Trophoblast cell (in vitro differentiated cells and primary cell): ENCODE data around the gene ZBTB44.

ENCODE experiments used
- DNase-seq, 2 donors: peaks; one replicate each; pipeline ENCODE4 v3.0.0-alpha.2; 2016
- H2AFZ ChIP-seq: 2 replicates; pipeline ENCODE4 v1.6.1; 2013; ENCODE audit warnings: low read length, moderate library complexity, mild to moderate bottlenecking; ENCODE audit not compliant: insufficient read depth, poor library complexity
- H2AK5ac ChIP-seq: 2 replicates; pipeline ENCODE4 v1.6.1; 2013; ENCODE audit warnings: mild to moderate bottlenecking, low read length
- H2BK120ac ChIP-seq: 2 replicates; pipeline ENCODE4 v1.6.1; 2013; ENCODE audit warnings: low read length, mild to moderate bottlenecking, moderate library complexity; ENCODE audit not compliant: insufficient read depth, poor library complexity
- H2BK12ac ChIP-seq: 2 replicates; pipeline ENCODE4 v1.6.1; 2013; ENCODE audit warnings: mild to moderate bottlenecking, low read length, moderate library complexity
- H2BK5ac ChIP-seq: 2 replicates; pipeline ENCODE4 v1.6.1; 2013; ENCODE audit warnings: low read length, low read depth, moderate library complexity, mild to moderate bottlenecking; ENCODE audit not compliant: poor library complexity
- H3K14ac ChIP-seq: 2 replicates; pipeline ENCODE4 v1.6.1; 2013; ENCODE audit warnings: mild to moderate bottlenecking, low read length
- H3K18ac ChIP-seq: 2 replicates; pipeline ENCODE4 v1.6.1; 2013; ENCODE audit warnings: mild to moderate bottlenecking, low read length
- H3K23ac ChIP-seq: 2 replicates; pipeline ENCODE4 v1.6.1; 2013; ENCODE audit warnings: low read length
- H3K27ac ChIP-seq: 2 replicates; pipeline ENCODE4 v1.5.1; 2013; ENCODE audit warnings: low read depth, mild to moderate bottlenecking, inconsistent platforms, low read length, moderate library complexity
- H3K27me3 ChIP-seq: 2 replicates; pipeline ENCODE4 v1.6.1; 2013; ENCODE audit warnings: inconsistent platforms, mild to moderate bottlenecking, low read length, moderate library complexity; ENCODE audit not compliant: insufficient read depth
- H3K36me3 ChIP-seq, 2 experiments: 1 replicate in 1 of 2; 2 replicates in 1 of 2; pipeline ENCODE4 v1.6.1; 2013; ENCODE audit warnings: low read length in 2 of 2, mild to moderate bottlenecking in 2 of 2, moderate library complexity in 1 of 2; ENCODE audit not compliant: insufficient read depth in 2 of 2, control insufficient read depth in 1 of 2
- H3K4ac ChIP-seq: 2 replicates; pipeline ENCODE4 v1.6.1; 2013; ENCODE audit warnings: low read depth, mild to moderate bottlenecking, low read length, moderate library complexity
- H3K4me1 ChIP-seq, 2 experiments: 1 replicate in 1 of 2; 2 replicates in 1 of 2; pipeline ENCODE4 v1.6.1; 2013; ENCODE audit warnings: low read length in 2 of 2, mild to moderate bottlenecking in 2 of 2, moderate library complexity in 1 of 2; ENCODE audit not compliant: insufficient read depth in 2 of 2, control insufficient read depth in 1 of 2
- H3K4me2 ChIP-seq: 2 replicates; pipeline ENCODE4 v1.6.1; 2013; ENCODE audit warnings: inconsistent platforms, mild to moderate bottlenecking, low read length, moderate library complexity
- H3K4me3 ChIP-seq: 2 replicates; pipeline ENCODE4 v1.5.1; 2013; ENCODE audit warnings: mild to moderate bottlenecking, low read depth, low read length, inconsistent platforms
- H3K79me1 ChIP-seq: one replicate; pipeline ENCODE4 v1.6.1; 2013; ENCODE audit warnings: low read length
- H3K79me2 ChIP-seq: 2 replicates; pipeline ENCODE4 v1.6.1; 2013; ENCODE audit warnings: low read length, mild to moderate bottlenecking; ENCODE audit not compliant: control insufficient read depth, insufficient read depth, poor library complexity
- H3K9ac ChIP-seq: 2 replicates; pipeline ENCODE4 v1.6.1; 2013; ENCODE audit warnings: mild to moderate bottlenecking, low read length
- H3K9me3 ChIP-seq: 2 replicates; pipeline ENCODE4 v1.6.1; 2013; ENCODE audit warnings: low read depth, mild to moderate bottlenecking, control low read depth, inconsistent platforms, low read length; ENCODE audit not compliant: insufficient read depth
- H4K12ac ChIP-seq: 2 replicates; pipeline ENCODE4 v1.6.1; 2013; ENCODE audit warnings: low read depth, mild to moderate bottlenecking, low read length, moderate library complexity
- H4K8ac ChIP-seq: 2 replicates; pipeline ENCODE4 v1.6.1; 2013; ENCODE audit warnings: low read depth, mild to moderate bottlenecking, low read length, moderate library complexity
- H4K91ac ChIP-seq: one replicate; pipeline ENCODE4 v1.6.1; 2013; ENCODE audit warnings: low read depth, mild to moderate bottlenecking, low read length, moderate library complexity
- WGBS: extraction: QIAGEN DNeasy Blood & Tissue Kit; methylation state at CpG from one replicate; pipeline ENCODE4 v1.1.7; 2013; ENCODE audit warnings: missing lambda C conversion rate; ENCODE audit not compliant: insufficient read length, insufficient coverage; ENCODE audit errors: extremely low coverage; 5-methylcytosine and 5-hydroxymethylcytosine counted together

ZBTB44 gene

DNA sequence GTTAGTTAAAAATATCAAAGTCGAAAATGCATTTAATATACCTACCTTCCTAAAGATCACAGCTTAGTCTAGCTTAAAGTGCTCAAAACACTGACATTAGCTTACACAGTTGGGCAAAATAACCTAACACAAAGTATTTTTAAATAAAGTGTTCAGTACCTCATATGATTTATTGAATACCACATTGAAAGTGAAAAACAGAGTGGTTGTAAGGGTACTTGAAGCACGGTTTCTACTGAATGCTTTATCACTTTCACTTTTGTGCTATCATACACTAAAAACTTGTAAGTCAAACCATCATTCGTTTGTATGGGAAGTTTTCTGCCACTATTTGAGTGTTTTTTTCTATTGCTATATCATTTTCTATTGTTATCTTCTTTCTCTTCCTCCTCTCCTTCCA lies 36.6 kb downstream of the ZBTB44 start:
- no peaks in the 10 kb centered on the region for H3K36me3 ChIP-seq
- H3K14ac ChIP-seq = no peak overlapping the region
- H3K79me2 ChIP-seq = no peaks in the 10 kb centered on the region
- H2BK120ac ChIP-seq = no peak overlapping the region
- H4K12ac ChIP-seq = no peak overlapping the region
- no peak overlapping the region for H3K9ac ChIP-seq
- H3K27ac ChIP-seq = no peak overlapping the region
- WGBS = no CpG with 5 or more reads among the region's 3 CpGs
- no peak overlapping the region for H2BK5ac ChIP-seq
- H3K79me1 ChIP-seq = no peaks in the 10 kb centered on the region
- H2BK12ac ChIP-seq = no peak overlapping the region
- H2AFZ ChIP-seq = no peak overlapping the region
- H4K8ac ChIP-seq = no peak overlapping the region
- H3K4ac ChIP-seq = no peak overlapping the region
- H3K4me2 ChIP-seq = no peak overlapping the region
- DNase-seq = no peak
- H2AK5ac ChIP-seq = no peak overlapping the region
- H3K4me1 ChIP-seq = no peaks in the 10 kb centered on the region
- H4K91ac ChIP-seq = no peak overlapping the region
- H3K23ac ChIP-seq = no peak overlapping the region
- no peak overlapping the region for H3K4me3 ChIP-seq
- no peak overlapping the region for H3K18ac ChIP-seq
- no peaks in the 10 kb centered on the region for H3K9me3 ChIP-seq
- H3K27me3 ChIP-seq = no peaks in the 10 kb centered on the region

DNA sequence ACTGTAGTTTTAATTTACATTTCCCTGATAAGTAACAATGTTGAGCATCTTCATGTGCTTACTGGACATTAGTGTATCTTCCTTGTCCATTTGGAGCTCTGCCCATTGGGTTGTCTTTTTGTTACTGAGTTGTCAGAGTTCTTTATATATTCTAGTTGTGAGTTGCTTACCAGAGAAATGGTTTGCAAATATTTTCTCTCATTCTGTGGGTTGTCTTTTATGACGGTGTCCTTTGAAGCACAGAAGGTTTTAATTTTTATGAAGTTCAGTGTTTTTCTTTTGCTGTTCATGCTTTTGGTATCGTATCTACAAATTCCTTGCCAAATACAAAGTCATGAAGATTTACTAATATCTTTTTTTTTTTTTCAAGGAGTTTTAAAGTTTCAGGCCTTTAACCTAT lies 42.4 kb downstream of the ZBTB44 start:
- Histone ChIP-seq H3K79me1 (no peaks in the 10 kb centered on the region), H2AFZ (no peak overlapping the region), H3K4me2 (no peak overlapping the region), H2BK12ac (no peak overlapping the region), H2BK5ac (no peak overlapping the region), H3K4ac (no peak overlapping the region), H3K9ac (no peak overlapping the region), H3K36me3 (peaks cover 0 to 2% of the 10 kb centered on the region in 2 experiments), H2BK120ac (no peak overlapping the region), H2AK5ac (no peak overlapping the region), H4K8ac (no peak overlapping the region), H3K23ac (no peak overlapping the region), H3K4me3 (no peak overlapping the region), H3K79me2 (no peaks in the 10 kb centered on the region), H3K18ac (no peak overlapping the region), H3K14ac (no peak overlapping the region), H3K27me3 (no peaks in the 10 kb centered on the region), H3K9me3 (no peaks in the 10 kb centered on the region), H3K4me1 (no peaks in the 10 kb centered on the region), H4K91ac (no peak overlapping the region), H4K12ac (no peak overlapping the region), H3K27ac (no peak overlapping the region)
- DNase-seq = no peak
- WGBS = no CpG with 5 or more reads among the region's 2 CpGs

DNA sequence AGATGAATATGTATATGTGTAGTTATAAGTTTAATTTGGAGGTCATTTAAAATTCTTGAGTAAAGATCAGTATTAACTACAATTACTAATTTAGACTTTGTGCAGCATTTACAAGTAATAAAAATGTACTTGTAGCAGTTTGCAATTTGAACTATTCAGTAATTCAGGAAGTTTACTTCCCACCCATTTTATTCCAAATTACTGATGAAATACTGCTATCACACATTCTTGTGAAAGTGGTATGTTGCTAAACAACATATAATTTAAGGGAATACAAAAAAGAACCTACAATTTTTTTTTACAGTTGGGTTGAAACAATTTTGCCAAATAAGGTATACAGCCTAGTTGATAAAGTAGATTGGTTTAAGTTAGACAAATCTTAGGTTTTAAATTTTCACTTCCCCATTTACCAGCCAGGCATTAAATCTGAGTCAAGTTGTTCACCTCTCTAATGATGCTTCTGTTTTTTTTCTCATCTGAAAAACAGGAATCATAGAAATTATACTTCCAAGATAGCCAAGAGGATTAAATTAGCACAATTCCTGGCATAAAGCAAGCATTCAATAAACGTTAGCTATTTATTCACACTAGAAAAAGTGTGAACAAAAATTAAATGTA lies 45.3 kb downstream of the ZBTB44 start:
- Histone ChIP-seq H3K36me3 (peaks cover 2% of the 10 kb centered on the region in 2 experiments), H3K4ac (no peak overlapping the region)
- no CpG with 5 or more reads among the region's 1 CpG for WGBS

DNA sequence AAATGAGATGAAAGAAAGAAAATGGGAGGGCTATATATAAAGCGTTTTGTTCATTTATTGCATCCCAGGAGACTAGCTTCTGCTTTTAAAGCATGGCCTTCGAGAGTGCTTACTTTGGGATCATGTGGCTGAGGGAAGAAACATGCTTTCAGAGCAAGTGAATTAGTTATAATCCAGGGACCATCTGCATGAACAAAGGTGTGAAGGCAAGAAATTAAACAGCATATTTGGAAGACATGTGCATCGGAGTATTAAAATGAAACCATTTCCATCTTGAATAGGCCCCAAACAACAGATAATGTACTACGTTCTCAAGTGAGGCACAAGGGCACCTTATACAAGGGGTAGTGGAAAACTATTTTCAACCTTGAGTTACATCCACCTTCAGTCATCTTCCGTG lies 51.4 kb downstream of the ZBTB44 start:
- Histone ChIP-seq H3K9me3 (no peaks in the 10 kb centered on the region), H3K4ac (no peak overlapping the region), H2BK5ac (no peak overlapping the region), H3K36me3 (peaks cover 0 to 2% of the 10 kb centered on the region in 2 experiments), H3K9ac (no peak overlapping the region), H3K79me2 (no peaks in the 10 kb centered on the region), H3K27me3 (no peaks in the 10 kb centered on the region), H3K18ac (no peak overlapping the region), H3K27ac (no peak overlapping the region), H2BK120ac (no peak overlapping the region), H3K79me1 (no peaks in the 10 kb centered on the region), H2BK12ac (no peak overlapping the region), H3K4me1 (no peaks in the 10 kb centered on the region), H3K4me2 (no peak overlapping the region), H4K8ac (no peak overlapping the region), H4K12ac (no peak overlapping the region), H2AK5ac (no peak overlapping the region), H2AFZ (no peak overlapping the region), H4K91ac (no peak overlapping the region), H3K4me3 (no peak overlapping the region), H3K14ac (no peak overlapping the region), H3K23ac (no peak overlapping the region)
- DNase-seq = no peak
- no CpG with 5 or more reads among the region's 5 CpGs for WGBS

More for the DNA sequence above, 45.3 kb downstream of the ZBTB44 start:
- H4K91ac ChIP-seq = no peak overlapping the region
- no peaks in the 10 kb centered on the region for H3K27me3 ChIP-seq
- no peak overlapping the region for H2BK120ac ChIP-seq
- no peaks in the 10 kb centered on the region for H3K4me1 ChIP-seq
- H3K4me3 ChIP-seq = no peak overlapping the region
- no peak overlapping the region for H4K8ac ChIP-seq
- no peak overlapping the region for H2BK12ac ChIP-seq
- H3K79me2 ChIP-seq = no peaks in the 10 kb centered on the region
- no peak overlapping the region for H3K9ac ChIP-seq
- peak in 1 of 2 donors; percentile 29 for DNase-seq
- H3K79me1 ChIP-seq = no peaks in the 10 kb centered on the region
- H3K4me2 ChIP-seq = no peak overlapping the region
- no peak overlapping the region for H3K27ac ChIP-seq
- no peak overlapping the region for H4K12ac ChIP-seq
- H3K14ac ChIP-seq = no peak overlapping the region
- no peak overlapping the region for H3K18ac ChIP-seq
- H2BK5ac ChIP-seq = no peak overlapping the region
- H2AK5ac ChIP-seq = no peak overlapping the region
- no peaks in the 10 kb centered on the region for H3K9me3 ChIP-seq
- no peak overlapping the region for H2AFZ ChIP-seq
- no peak overlapping the region for H3K23ac ChIP-seq
